MM.1S (cell line): ENCODE measurements around the gene CLEC18A.
"Not testable (repeated sequence)": the region's sequence is repeated elsewhere in the genome, so short reads cannot be mapped to it uniquely, and the experiment has no call there.

Experiments
- CTCF ChIP-seq: fragments of 300-600 bp; sonication (generic); IDR thresholded peaks from 2 replicates; pipeline ENCODE4 v1.5.1; 2016; ENCODE audit warnings: antibody characterized with exemption, low read length, mixed read lengths
- EZH2 ChIP-seq: fragments of 300-600 bp; sonication (generic); optimal IDR thresholded peaks from 2 replicates; pipeline ENCODE3; 2017; ENCODE audit warnings: low read depth, mild to moderate bottlenecking, antibody characterized with exemption, low read length, mixed read lengths
- EZH2phosphoT487 ChIP-seq: fragments of 300-600 bp; sonication (generic); IDR thresholded peaks from 2 replicates; pipeline ENCODE4 v1.6.1; 2018; ENCODE audit warnings: antibody characterized with exemption, low read length

- TF ChIP-seq CTCF, EZH2, EZH2phosphoT487: not testable (repeated sequence)
Measured at GRCh38 chr16:69965661-69966054, 14.5 kb downstream of the CLEC18A start.
